ENCODE measurements around the gene WSCD2. TPM values are rescaled to one million over a fixed set of nuclear protein-coding genes. Genes with fewer than 3 reads are reported as not detected.

WSCD2 gene
- total RNA-seq, 1 donor from 2014 or later, result 0.86 TPM

DNA sequence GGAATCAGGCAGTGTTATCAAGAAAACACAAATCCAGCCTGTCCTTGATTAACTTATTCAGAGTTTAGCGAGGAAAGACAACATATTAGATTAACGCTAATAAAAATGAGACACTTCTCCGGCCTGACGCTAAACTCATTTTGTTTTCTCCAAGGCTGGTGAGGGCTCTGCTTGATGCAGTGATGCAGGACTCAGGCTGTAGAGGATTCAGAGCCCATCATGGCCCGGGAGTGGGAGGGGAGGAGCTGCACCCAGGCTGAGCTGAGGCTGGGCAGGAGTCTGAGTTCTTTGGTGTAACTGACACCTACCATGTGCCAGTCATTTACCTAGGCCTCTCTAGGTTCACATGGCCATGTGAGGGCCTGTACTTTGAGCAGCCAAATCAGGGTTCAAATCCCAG lies 70.0 kb downstream of the WSCD2 start:
- TF ChIP-seq, protein P1, sequence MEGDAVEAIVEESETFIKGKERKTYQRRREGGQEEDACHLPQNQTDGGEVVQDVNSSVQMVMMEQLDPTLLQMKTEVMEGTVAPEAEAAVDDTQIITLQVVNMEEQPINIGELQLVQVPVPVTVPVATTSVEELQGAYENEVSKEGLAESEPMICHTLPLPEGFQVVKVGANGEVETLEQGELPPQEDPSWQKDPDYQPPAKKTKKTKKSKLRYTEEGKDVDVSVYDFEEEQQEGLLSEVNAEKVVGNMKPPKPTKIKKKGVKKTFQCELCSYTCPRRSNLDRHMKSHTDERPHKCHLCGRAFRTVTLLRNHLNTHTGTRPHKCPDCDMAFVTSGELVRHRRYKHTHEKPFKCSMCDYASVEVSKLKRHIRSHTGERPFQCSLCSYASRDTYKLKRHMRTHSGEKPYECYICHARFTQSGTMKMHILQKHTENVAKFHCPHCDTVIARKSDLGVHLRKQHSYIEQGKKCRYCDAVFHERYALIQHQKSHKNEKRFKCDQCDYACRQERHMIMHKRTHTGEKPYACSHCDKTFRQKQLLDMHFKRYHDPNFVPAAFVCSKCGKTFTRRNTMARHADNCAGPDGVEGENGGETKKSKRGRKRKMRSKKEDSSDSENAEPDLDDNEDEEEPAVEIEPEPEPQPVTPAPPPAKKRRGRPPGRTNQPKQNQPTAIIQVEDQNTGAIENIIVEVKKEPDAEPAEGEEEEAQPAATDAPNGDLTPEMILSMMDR (IDR thresholded peaks at IDR 0.05), result no peak
- H3K27me3 Mint-ChIP-seq (ENCODE audit: unreplicated experiment), result no peaks in the 10 kb centered on the region
- DNase-seq (ENCODE audit: extremely low spot score, unreplicated experiment), result no peak
- H3K4me1 Mint-ChIP-seq (ENCODE audit: unreplicated experiment), result no peaks in the 10 kb centered on the region
- no peaks in the 10 kb centered on the region for H3K36me3 Mint-ChIP-seq (ENCODE audit: unreplicated experiment)
- no peaks in the 10 kb centered on the region for H3K9me3 Mint-ChIP-seq (ENCODE audit: unreplicated experiment)
- no peak overlapping the region for H3K4me3 Mint-ChIP-seq (ENCODE audit: unreplicated experiment)
- no peak overlapping the region for H3K27ac Mint-ChIP-seq (ENCODE audit: unreplicated experiment)

DNA sequence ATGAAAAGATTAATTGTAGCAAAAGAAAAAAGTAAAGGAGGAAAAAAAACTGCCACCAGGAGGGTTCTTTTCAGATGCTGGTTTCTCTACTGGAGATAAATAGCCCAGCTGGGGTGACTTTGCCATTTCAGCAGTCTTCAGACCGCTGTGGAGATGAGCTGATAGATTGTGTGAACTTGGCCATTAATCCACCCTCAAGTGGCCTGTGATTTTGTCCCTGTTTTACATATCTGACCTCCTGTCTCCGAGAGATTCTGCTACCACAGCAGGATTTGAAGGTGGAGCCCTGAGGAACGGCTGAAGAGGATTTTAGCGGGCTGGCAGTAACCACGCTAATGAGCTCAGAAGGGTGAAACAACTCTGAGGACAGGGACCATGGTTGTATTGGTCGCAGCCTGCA lies 72.7 kb downstream of the WSCD2 start:
- H3K4me3 Mint-ChIP-seq (ENCODE audit: unreplicated experiment), result no peak overlapping the region
- no peaks in the 10 kb centered on the region for H3K4me1 Mint-ChIP-seq (ENCODE audit: unreplicated experiment)
- H3K9me3 Mint-ChIP-seq (ENCODE audit: unreplicated experiment), result no peaks in the 10 kb centered on the region
- no peaks in the 10 kb centered on the region for H3K27me3 Mint-ChIP-seq (ENCODE audit: unreplicated experiment)
- H3K27ac Mint-ChIP-seq (ENCODE audit: unreplicated experiment), result no peak overlapping the region
- no peaks in the 10 kb centered on the region for H3K36me3 Mint-ChIP-seq (ENCODE audit: unreplicated experiment)
- DNase-seq (ENCODE audit: extremely low spot score, unreplicated experiment), result no peak
- TF ChIP-seq, protein P1 (IDR thresholded peaks at IDR 0.05), result no peak

DNA sequence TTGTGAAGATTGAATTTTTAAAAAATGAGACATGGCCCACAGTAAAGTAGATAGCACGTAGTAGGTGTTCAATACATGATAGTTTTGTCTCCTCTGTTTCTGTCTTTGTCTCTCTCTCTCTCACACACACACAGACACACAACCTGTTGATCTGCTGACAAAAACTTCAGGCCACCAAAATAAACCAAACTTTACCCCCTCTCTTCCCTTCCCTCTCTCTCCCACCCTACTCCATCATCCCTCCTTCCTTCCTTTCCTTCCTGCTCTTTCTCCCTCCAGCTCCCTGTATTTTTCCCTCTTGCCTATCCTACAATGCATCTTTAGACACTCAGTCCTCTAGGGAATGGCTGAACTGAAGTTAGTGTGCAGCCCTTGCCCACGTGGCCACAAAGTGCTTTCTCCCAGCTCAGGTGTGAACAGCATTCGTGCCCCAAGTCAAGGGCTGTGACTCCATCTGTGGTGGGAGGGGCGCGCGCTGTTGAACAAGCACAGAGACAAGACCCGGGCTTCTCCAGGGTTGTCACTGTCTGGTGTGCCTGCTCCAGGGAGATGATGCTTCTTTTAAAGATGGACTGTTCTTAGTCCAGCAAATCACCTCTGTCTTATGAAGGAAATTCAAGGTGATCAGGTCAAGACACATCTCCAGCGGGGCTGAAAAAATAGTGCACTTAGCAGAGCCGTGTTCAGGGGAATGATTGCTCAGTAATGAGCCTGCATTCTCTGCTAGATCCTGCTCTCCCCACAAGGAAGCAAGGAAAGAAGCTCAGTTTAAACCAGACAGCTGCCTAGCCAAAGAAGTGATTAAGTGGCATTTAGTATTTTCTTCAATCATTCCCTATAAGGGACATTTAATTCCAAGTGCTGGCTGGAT lies 75.3 kb downstream of the WSCD2 start:
- Mint-ChIP-seq H3K4me3 (ENCODE audit: unreplicated experiment) (no peak overlapping the region), H3K9me3 (ENCODE audit: unreplicated experiment) (no peaks in the 10 kb centered on the region), H3K4me1 (ENCODE audit: unreplicated experiment) (no peaks in the 10 kb centered on the region), H3K36me3 (ENCODE audit: unreplicated experiment) (no peaks in the 10 kb centered on the region), H3K27me3 (ENCODE audit: unreplicated experiment) (no peaks in the 10 kb centered on the region), H3K27ac (ENCODE audit: unreplicated experiment) (no peak overlapping the region)
- TF ChIP-seq, protein P1 (IDR thresholded peaks at IDR 0.05), result no peak
- no peak for DNase-seq (ENCODE audit: extremely low spot score, unreplicated experiment)

DNA sequence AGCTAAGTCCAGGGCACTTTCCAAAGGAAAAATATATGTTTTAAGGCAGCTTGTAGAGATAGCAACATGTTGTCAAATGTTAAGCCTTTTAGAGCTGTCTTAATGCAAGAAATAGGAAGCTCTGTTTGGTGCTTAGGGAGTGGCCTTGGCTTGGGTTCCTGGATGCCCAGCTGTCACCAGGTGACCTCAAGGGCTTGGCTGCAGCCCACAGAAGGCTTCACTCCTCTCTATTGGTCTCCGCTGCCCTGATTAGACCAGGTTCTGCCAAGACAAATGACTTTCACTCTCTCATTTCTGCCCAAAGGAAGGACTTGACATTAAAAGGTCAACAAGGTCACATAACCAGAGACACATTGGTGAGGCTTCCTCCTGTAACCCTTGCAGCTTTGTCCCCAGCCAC lies 76.8 kb downstream of the WSCD2 start:
- TF ChIP-seq, protein P1 (IDR thresholded peaks at IDR 0.05), result no peak
- DNase-seq (ENCODE audit: extremely low spot score, unreplicated experiment), result no peak
- Mint-ChIP-seq H3K27ac (ENCODE audit: unreplicated experiment) (no peak overlapping the region), H3K4me1 (ENCODE audit: unreplicated experiment) (no peaks in the 10 kb centered on the region), H3K36me3 (ENCODE audit: unreplicated experiment) (no peaks in the 10 kb centered on the region), H3K27me3 (ENCODE audit: unreplicated experiment) (no peaks in the 10 kb centered on the region), H3K9me3 (ENCODE audit: unreplicated experiment) (no peaks in the 10 kb centered on the region), H3K4me3 (ENCODE audit: unreplicated experiment) (no peak overlapping the region)

DNA sequence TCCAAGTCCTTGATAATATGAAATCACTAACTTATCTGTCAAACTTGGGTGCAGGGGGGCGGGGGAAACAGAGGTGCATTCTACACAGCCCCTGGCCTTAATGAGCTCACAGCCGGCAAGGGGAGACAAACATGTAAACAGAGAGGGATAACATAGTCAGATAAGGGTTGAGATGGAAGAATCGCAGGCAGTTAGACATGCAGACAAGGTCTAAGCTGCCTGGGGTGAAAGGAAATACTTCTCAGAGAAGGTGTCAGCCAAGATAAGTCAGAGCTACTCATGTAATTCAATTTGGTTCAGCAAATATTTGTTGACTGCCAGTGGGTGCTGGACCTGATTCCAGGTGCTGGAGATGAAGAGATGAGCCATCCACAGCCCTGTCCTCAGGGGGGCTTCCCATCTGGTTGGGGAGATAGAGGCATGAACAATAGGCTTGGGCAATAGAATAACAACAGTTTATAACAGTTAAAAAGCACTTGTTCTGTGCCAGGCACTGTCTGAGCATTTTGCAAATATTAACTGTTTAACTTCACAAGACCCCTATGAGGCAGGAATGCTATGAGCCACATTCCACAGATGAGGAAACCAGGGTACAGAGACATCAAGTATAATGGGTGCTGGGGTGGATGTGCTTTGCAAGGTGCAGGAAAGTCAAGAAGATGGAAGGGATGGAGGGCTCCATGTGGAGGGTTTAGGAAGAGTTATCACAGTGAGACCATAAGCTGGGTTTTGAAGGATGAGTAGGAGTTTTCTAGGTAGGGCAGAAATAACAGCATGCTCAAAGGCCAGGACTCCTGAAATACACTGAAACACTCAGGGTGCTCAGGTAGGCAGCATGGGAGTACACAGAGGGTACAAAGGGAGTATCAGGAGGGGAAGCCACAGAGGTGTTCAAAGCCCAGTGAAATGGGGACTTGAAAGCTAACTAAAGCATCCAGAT lies 79.0 kb downstream of the WSCD2 start:
- Mint-ChIP-seq H3K27ac (ENCODE audit: unreplicated experiment) (no peak overlapping the region), H3K4me1 (ENCODE audit: unreplicated experiment) (no peaks in the 10 kb centered on the region), H3K27me3 (ENCODE audit: unreplicated experiment) (no peaks in the 10 kb centered on the region), H3K4me3 (ENCODE audit: unreplicated experiment) (no peak overlapping the region), H3K9me3 (ENCODE audit: unreplicated experiment) (no peaks in the 10 kb centered on the region), H3K36me3 (ENCODE audit: unreplicated experiment) (no peaks in the 10 kb centered on the region)
- TF ChIP-seq, protein P1 (IDR thresholded peaks at IDR 0.05), result no peak
- DNase-seq (ENCODE audit: extremely low spot score, unreplicated experiment), result no peak

Measured in osteocyte (in vitro differentiated cells).